ENCODE data around the gene MED22.

DNA sequence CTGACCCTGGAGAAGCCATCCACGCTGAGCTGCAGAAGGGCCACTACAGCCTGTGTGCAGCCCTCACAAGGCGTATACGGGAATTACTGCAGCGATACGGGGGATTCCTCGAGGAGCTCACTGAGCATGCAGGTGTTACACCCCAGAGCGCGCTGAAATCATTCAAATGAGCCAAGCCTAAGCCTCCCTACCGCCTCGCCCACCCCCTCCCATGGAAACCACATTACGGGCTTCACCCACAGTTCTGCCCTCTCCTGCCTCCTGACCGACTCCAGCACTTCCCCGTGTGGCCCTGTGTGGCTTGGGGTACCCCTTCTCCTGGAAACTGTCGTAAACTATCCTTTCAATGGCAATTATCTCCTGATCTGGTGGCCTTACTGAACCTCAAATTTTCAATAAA is 25.2 kb downstream of the MED22 start:
- TF ChIP-seq, protein P1, sequence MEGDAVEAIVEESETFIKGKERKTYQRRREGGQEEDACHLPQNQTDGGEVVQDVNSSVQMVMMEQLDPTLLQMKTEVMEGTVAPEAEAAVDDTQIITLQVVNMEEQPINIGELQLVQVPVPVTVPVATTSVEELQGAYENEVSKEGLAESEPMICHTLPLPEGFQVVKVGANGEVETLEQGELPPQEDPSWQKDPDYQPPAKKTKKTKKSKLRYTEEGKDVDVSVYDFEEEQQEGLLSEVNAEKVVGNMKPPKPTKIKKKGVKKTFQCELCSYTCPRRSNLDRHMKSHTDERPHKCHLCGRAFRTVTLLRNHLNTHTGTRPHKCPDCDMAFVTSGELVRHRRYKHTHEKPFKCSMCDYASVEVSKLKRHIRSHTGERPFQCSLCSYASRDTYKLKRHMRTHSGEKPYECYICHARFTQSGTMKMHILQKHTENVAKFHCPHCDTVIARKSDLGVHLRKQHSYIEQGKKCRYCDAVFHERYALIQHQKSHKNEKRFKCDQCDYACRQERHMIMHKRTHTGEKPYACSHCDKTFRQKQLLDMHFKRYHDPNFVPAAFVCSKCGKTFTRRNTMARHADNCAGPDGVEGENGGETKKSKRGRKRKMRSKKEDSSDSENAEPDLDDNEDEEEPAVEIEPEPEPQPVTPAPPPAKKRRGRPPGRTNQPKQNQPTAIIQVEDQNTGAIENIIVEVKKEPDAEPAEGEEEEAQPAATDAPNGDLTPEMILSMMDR (IDR thresholded peaks at IDR 0.05): no peak
- no peak for TF ChIP-seq POLR2A (IDR thresholded peaks at IDR 0.05)

All from lower leg skin (tissue), 3 donors.